Lung (tissue), 12 donors: ENCODE results near the gene ODAD4. TPM values are rescaled to one million over a fixed set of nuclear protein-coding genes. Genes with fewer than 3 reads are reported as not detected.
A peak's percentile ranks its signal among the peaks of the same experiment; 100 is the strongest.
"Not testable (repeated sequence)": the region's sequence is repeated elsewhere in the genome, so short reads cannot be mapped to it uniquely, and the experiment has no call there.

ENCODE experiments used
- ATAC-seq: fragments of 200-7000 bp; cut with Tn5 transposase; one replicate; pipeline ENCODE4 v1.9.1; 2020; ENCODE audit warnings: moderate number of reproducible peaks; ENCODE audit not compliant: insufficient read depth, low FRiP score
- DNase-seq, 3 donors: peaks; one replicate each; pipeline ENCODE4 v3.0.0-alpha.2; 2013 to 2017
- H3K27ac ChIP-seq, 2 donors: one replicate each; pipeline ENCODE4 v1.5.1; 2013; ENCODE audit warnings: mild to moderate bottlenecking in 2 of 2, moderate library complexity in 2 of 2, control low read depth in 1 of 2, inconsistent platforms in 1 of 2, low read depth in 1 of 2, low read length in 1 of 2
- H3K27me3 ChIP-seq, 3 donors: one replicate each; pipeline ENCODE4 v1.5.1; 2013; ENCODE audit warnings: low read length in 2 of 3; ENCODE audit not compliant: control insufficient read depth in 3 of 3, insufficient read depth in 3 of 3
- H3K36me3 ChIP-seq, 4 donors: one replicate each; pipeline ENCODE4 v1.5.1; 2013; ENCODE audit warnings: low read length in 4 of 4, mild to moderate bottlenecking in 1 of 4, moderate library complexity in 1 of 4; ENCODE audit not compliant: control insufficient read depth in 4 of 4, insufficient read depth in 4 of 4
- H3K4me1 ChIP-seq, 5 donors: one replicate each; pipeline ENCODE4 v1.5.1; 2013; ENCODE audit warnings: low read length in 5 of 5, mild to moderate bottlenecking in 2 of 5, moderate library complexity in 1 of 5; ENCODE audit not compliant: control insufficient read depth in 5 of 5, insufficient read depth in 5 of 5
- H3K4me3 ChIP-seq: one replicate; pipeline ENCODE4 v1.5.1; 2013; ENCODE audit warnings: mild to moderate bottlenecking, control low read depth, moderate library complexity
- H3K9ac ChIP-seq, 2 donors: one replicate each; pipeline ENCODE4 v1.5.1; 2013; ENCODE audit warnings: low read length in 2 of 2, control low read depth in 1 of 2; ENCODE audit not compliant: insufficient read depth in 1 of 2
- H3K9me3 ChIP-seq, 4 donors: one replicate each; pipeline ENCODE4 v1.5.1; 2013; ENCODE audit warnings: low read length in 3 of 4, mild to moderate bottlenecking in 1 of 4, moderate library complexity in 1 of 4; ENCODE audit not compliant: control insufficient read depth in 4 of 4, insufficient read depth in 3 of 4
- CTCF ChIP-seq: IDR thresholded peaks from 2 replicates; pipeline ENCODE4 v1.5.1; 2012; ENCODE audit warnings: mild to moderate bottlenecking; ENCODE audit errors: control extremely low read depth, extremely low read depth
- WGBS, 2 donors: extraction: QIAGEN DNeasy Blood & Tissue Kit; methylation state at CpG; one replicate each; pipeline ENCODE4 v1.1.7; 2013; 5-methylcytosine and 5-hydroxymethylcytosine counted together
- polyA plus RNA-seq, 2 donors: library from polyadenylated mRNA; stranded (reverse); fragments of 200-250 nt; gene quantifications; one replicate each; pipeline ENCODE4 v1.2.1, GENCODE V29; 2013
- total RNA-seq, 2 donors: library from RNA; depleted of rRNA in 1 of 2; stranded (reverse); fragments of >200 nt in 1 of 2; gene quantifications; one replicate each; pipeline ENCODE4 v1.2.1, GENCODE V29; 2014 to 2021
- donor health status: control.
- donor health status: control.
- donor health status: Bipolar disorder and iron deficiency.
- donor health status: healthy.
- donor health status: DM: yes; HTN: yes; CAD: no.

Gene ODAD4
- total and polyA plus RNA-seq, 4 donors = 5.4 to 16.7 (median 9.2) TPM

- no peak for DNase-seq
- TF ChIP-seq CTCF = no peak
- H3K4me3 ChIP-seq = no peak overlapping the region
- peaks cover 0 to 5% (median 0%) of the 10 kb centered on the region in 5 donors for H3K4me1 ChIP-seq
- H3K27ac ChIP-seq = no peak overlapping the region
- H3K9ac ChIP-seq = no peak overlapping the region
- no peaks in the 10 kb centered on the region for H3K27me3 ChIP-seq
- H3K36me3 ChIP-seq = peaks cover 11 to 32% (median 29%) of the 10 kb centered on the region in 4 donors
- 86 to 92% methylated on average over 3 of the region's 3 CpGs for WGBS, 2 donors
- ATAC-seq = no peak
- H3K9me3 ChIP-seq = no peaks in the 10 kb centered on the region
Observed at GRCh38 chr17:42002792-42003301, 72.4 kb downstream of the ODAD4 start.

DNA sequence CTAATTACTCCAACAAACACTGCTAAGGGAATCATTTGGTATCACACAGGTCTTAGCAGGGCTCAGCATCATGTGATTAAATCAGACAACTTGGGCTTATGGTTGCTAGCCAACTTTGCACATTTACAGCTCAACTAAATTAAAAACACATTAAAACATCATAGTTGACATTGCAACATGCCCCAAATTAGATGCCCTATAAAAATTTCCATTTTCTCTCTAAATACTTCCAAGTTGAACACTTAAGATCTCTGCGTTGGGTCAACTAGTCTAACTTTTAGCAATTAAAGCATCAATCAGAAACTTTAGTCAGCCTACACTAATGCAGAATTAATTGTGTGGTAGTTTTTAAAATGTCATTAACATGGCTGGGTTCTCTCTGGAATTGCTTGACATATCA, 74.7 kb downstream of the ODAD4 start:
- TF ChIP-seq CTCF = no peak
- no peak for ATAC-seq
- no peaks in the 10 kb centered on the region for H3K27me3 ChIP-seq
- no peak overlapping the region for H3K4me3 ChIP-seq
- H3K4me1 ChIP-seq = peaks cover 0 to 7% (median 0%) of the 10 kb centered on the region in 5 donors
- H3K27ac ChIP-seq = no peak overlapping the region
- DNase-seq = no peak
- 84 to 86% methylated on average over 1 of the region's 1 CpG for WGBS, 2 donors
- H3K36me3 ChIP-seq = peaks cover 4 to 31% (median 19%) of the 10 kb centered on the region in 4 donors
- no peaks in the 10 kb centered on the region for H3K9me3 ChIP-seq
- H3K9ac ChIP-seq = no peak overlapping the region

DNA sequence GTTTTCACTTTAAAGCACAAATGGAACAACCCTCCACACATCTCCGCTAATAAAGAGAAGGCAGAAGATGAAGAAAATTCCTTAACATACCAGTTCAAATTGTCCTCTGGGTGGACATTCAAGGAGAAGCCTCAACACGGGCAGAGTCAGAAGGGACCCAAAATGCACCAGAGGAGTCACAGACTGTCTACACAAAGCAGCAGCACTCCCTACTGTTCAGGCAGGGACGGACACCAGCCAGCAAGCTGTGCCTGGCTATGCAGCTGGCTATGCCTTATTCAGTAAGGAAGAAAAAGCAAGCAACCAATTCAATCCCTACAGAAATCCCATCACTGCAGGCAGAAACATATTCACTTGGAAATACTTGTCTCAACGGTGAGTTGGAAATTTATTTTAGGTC, 78.8 kb downstream of the ODAD4 start:
- Histone ChIP-seq H3K9ac (no peak overlapping the region), H3K4me3 (no peak overlapping the region), H3K27me3 (no peaks in the 10 kb centered on the region), H3K4me1 (peaks cover 0 to 25% (median 3%) of the 10 kb centered on the region in 5 donors), H3K9me3 (no peaks in the 10 kb centered on the region), H3K27ac (no peak overlapping the region), H3K36me3 (peaks cover 0 to 6% (median 2%) of the 10 kb centered on the region in 4 donors)
- ATAC-seq (no peak), DNase-seq (no peak)
- 77 to 81% methylated on average over 4 of the region's 4 CpGs for WGBS, 2 donors
- no peak for TF ChIP-seq CTCF

DNA sequence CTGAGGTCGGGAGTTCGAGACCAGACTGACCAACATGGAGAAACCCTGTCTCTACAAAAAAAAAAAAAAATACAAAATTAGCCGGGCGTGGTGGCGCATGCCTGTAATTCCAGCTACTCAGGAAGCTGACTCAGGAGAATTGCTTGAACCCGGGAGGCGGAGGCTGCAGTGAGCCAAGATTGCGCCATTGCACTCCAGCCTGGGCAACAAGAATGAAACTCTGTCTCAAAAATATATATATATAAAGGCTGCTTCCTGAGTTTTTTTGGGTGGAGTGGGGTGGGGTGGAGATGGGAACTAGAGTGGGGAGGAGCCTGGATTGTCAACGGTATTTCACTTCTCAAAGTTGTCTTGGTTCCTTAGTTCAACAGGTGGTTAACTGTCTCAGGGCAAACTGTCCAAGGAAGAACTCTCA, 79.9 kb downstream of the ODAD4 start:
- H3K4me3 ChIP-seq, H3K27me3 ChIP-seq, H3K36me3 ChIP-seq, H3K9ac ChIP-seq, DNase-seq, H3K9me3 ChIP-seq: not testable (repeated sequence)
- ATAC-seq = peak; percentile 50
- H3K27ac ChIP-seq = peak overlapping the region in 1 of 2 donors; percentile 36
- WGBS, 2 donors = 25 to 40% methylated on average over 9 of the region's 9 CpGs
- peaks cover 0 to 21% (median 3%) of the 10 kb centered on the region in 5 donors for H3K4me1 ChIP-seq
